Measurements from ENCODE around the gene GCNA.
A peak's percentile ranks its signal among the peaks of the same experiment; 100 is the strongest.

The GCNA gene

GRCh38 chrX:71650333-71650969 is 72.2 kb downstream of the GCNA start:
- DNase-seq (ENCODE audit: low read depth) = peak; percentile 56
- H3K4me3 ChIP-seq (ENCODE audit: low read depth, low read length) = no peak overlapping the region
- TF ChIP-seq MYC (IDR thresholded peaks at IDR 0.05; ENCODE audit: low read depth, low read length) = no peak
- no peak for TF ChIP-seq MAX (IDR thresholded peaks at IDR 0.05; ENCODE audit: low read depth, low read length)
- no peak for TF ChIP-seq POLR2A (IDR thresholded peaks at IDR 0.05; ENCODE audit: extremely low read depth, insufficient read length)
- peak; percentile 18 for TF ChIP-seq CTCF (IDR thresholded peaks at IDR 0.05; ENCODE audit: low read depth, low read length)

- TF ChIP-seq CTCF (IDR thresholded peaks at IDR 0.05; ENCODE audit: low read depth, low read length) (peak; percentile 57), POLR2A (IDR thresholded peaks at IDR 0.05; ENCODE audit: extremely low read depth, insufficient read length) (no peak), MAX (IDR thresholded peaks at IDR 0.05; ENCODE audit: low read depth, low read length) (peak; percentile 84), MYC (IDR thresholded peaks at IDR 0.05; ENCODE audit: low read depth, low read length) (peak; percentile 39; the same call in 1 of the 2 replicates)
- DNase-seq (ENCODE audit: low read depth) = peak; percentile 65
- H3K4me3 ChIP-seq (ENCODE audit: low read depth, low read length) = no peak overlapping the region
Observed at GRCh38 chrX:71652405-71652804, 74.2 kb downstream of the GCNA start.

- TF ChIP-seq MAX (IDR thresholded peaks at IDR 0.05; ENCODE audit: low read depth, low read length) = no peak
- no peak for TF ChIP-seq POLR2A (IDR thresholded peaks at IDR 0.05; ENCODE audit: extremely low read depth, insufficient read length)
- no peak for TF ChIP-seq MYC (IDR thresholded peaks at IDR 0.05; ENCODE audit: low read depth, low read length)
- TF ChIP-seq CTCF (IDR thresholded peaks at IDR 0.05; ENCODE audit: low read depth, low read length) = no peak
- no peak overlapping the region for H3K4me3 ChIP-seq (ENCODE audit: low read depth, low read length)
Observed at GRCh38 chrX:71653344-71653743, 75.1 kb downstream of the GCNA start.

GRCh38 chrX:71657267-71657666 is 79.0 kb downstream of the GCNA start:
- TF ChIP-seq MAX (IDR thresholded peaks at IDR 0.05; ENCODE audit: low read depth, low read length) = no peak
- no peak for TF ChIP-seq POLR2A (IDR thresholded peaks at IDR 0.05; ENCODE audit: extremely low read depth, insufficient read length)
- no peak for TF ChIP-seq CTCF (IDR thresholded peaks at IDR 0.05; ENCODE audit: low read depth, low read length)
- TF ChIP-seq MYC (IDR thresholded peaks at IDR 0.05; ENCODE audit: low read depth, low read length) = no peak
- no peak overlapping the region for H3K4me3 ChIP-seq (ENCODE audit: low read depth, low read length)
- DNase-seq (ENCODE audit: low read depth) = no peak

More at GRCh38 chrX:71653344-71653743, 75.1 kb downstream of the GCNA start:
- no peak for DNase-seq (ENCODE audit: low read depth)

GRCh38 chrX:71659342-71659741 is 81.1 kb downstream of the GCNA start:
- no peak for TF ChIP-seq POLR2A (IDR thresholded peaks at IDR 0.05; ENCODE audit: extremely low read depth, insufficient read length)
- TF ChIP-seq MAX (IDR thresholded peaks at IDR 0.05; ENCODE audit: low read depth, low read length) = no peak
- TF ChIP-seq MYC (IDR thresholded peaks at IDR 0.05; ENCODE audit: low read depth, low read length) = no peak
- no peak for TF ChIP-seq CTCF (IDR thresholded peaks at IDR 0.05; ENCODE audit: low read depth, low read length)
- DNase-seq (ENCODE audit: low read depth) = no peak
- no peak overlapping the region for H3K4me3 ChIP-seq (ENCODE audit: low read depth, low read length)
